Right cardiac atrium (tissue), 5 donors: ENCODE measurements around the gene DCAF15. TPM values are rescaled to one million over a fixed set of nuclear protein-coding genes. Genes with fewer than 3 reads are reported as not detected.

Source experiments
- ATAC-seq, 2 donors: fragments of 200-7000 bp; cut with Tn5 transposase; one replicate each; pipeline versions ENCODE4 v1.8.0 to v1.9.1; 2020; ENCODE audit warnings: moderate library complexity in 2 of 2, mild to moderate bottlenecking in 1 of 2
- DNase-seq, 3 donors: peaks; one replicate each; pipeline ENCODE4 v3.0.0-alpha.2; 2020
- H3K27ac ChIP-seq: one replicate; pipeline ENCODE4 v1.5.1; 2013; ENCODE audit warnings: mild to moderate bottlenecking, low read length, control low read depth, moderate library complexity
- H3K27me3 ChIP-seq: one replicate; pipeline ENCODE4 v1.6.1; 2013; ENCODE audit not compliant: control insufficient read depth, insufficient read depth
- H3K4me1 ChIP-seq: one replicate; pipeline ENCODE4 v1.6.1; 2013; ENCODE audit warnings: low read length; ENCODE audit not compliant: control insufficient read depth, insufficient read depth
- H3K4me3 ChIP-seq: one replicate; pipeline ENCODE4 v1.5.1; 2013; ENCODE audit warnings: low read length, control low read depth
- H3K9me3 ChIP-seq: one replicate; pipeline ENCODE4 v1.6.1; 2013; ENCODE audit warnings: low read length; ENCODE audit not compliant: control insufficient read depth
- WGBS: extraction: QIAGEN DNeasy Blood & Tissue Kit; methylation state at CpG from one replicate; pipeline ENCODE4 v1.1.7; 2013; 5-methylcytosine and 5-hydroxymethylcytosine counted together
- intact Hi-C, 4 donors: fragments of 100-400 bp; cut with DNase I; formaldehyde crosslinking; loops; one replicate each; pipeline versions ENCODE4 v1.11.0 to v1.14.0; 2022 to 2023
- polyA plus RNA-seq: library from polyadenylated mRNA; stranded (reverse); fragments of 200-250 nt; gene quantifications from one replicate; pipeline ENCODE4 v1.2.3, GENCODE V29; 2013
- total RNA-seq, 4 donors: library from RNA; stranded (reverse); fragmentation: NEBNext Ultra II Directional; extraction: Animal tissue kit (Norgen Biotek cat#: 25700); gene quantifications; one replicate each; pipeline ENCODE4 v1.2.1, GENCODE V29; 2021
- donor health status: healthy with polysubstance abuse.
- donor health status: DM: no; HTN: yes; CAD: no.
- donor health status: DM: no; HTN: no; CAD: no.
- donor health status: DM: no; HTN: yes; CAD: no; lungs with severe emphysema.
- donor health status: DM: yes; HTN: yes; CAD: no.

DCAF15 gene
- total and polyA plus RNA-seq, 5 donors = 20.3 to 24.1 (median 21.5) TPM

- 100% methylated on average over 1 of the region's 1 CpG for WGBS
- no peaks in the 10 kb centered on the region for H3K27me3 ChIP-seq
- no peak for ATAC-seq
- H3K9me3 ChIP-seq = no peaks in the 10 kb centered on the region
- no peak for DNase-seq
- H3K4me3 ChIP-seq = no peak overlapping the region
- no peak overlapping the region for H3K27ac ChIP-seq
- H3K4me1 ChIP-seq = peaks cover 8% of the 10 kb centered on the region
- intact Hi-C loops = no loop called here
These were observed 46.1 kb downstream of the DCAF15 start for GRCh38 chr19:13998426-13998825.

GRCh38 chr19:13999085-13999484 lies 46.8 kb downstream of the DCAF15 start:
- ATAC-seq (no peak), DNase-seq (no peak)
- WGBS = 98% methylated on average over 3 of the region's 3 CpGs
- no peak overlapping the region for H3K4me3 ChIP-seq
- no peaks in the 10 kb centered on the region for H3K9me3 ChIP-seq
- peaks cover 10% of the 10 kb centered on the region for H3K4me1 ChIP-seq
- no peak overlapping the region for H3K27ac ChIP-seq
- intact Hi-C loops = no loop called here
- H3K27me3 ChIP-seq = no peaks in the 10 kb centered on the region

GRCh38 chr19:14000691-14001375 lies 48.5 kb downstream of the DCAF15 start:
- peak in 1 of 3 donors; percentile 21 for DNase-seq
- H3K9me3 ChIP-seq = no peaks in the 10 kb centered on the region
- H3K27me3 ChIP-seq = no peaks in the 10 kb centered on the region
- H3K27ac ChIP-seq = no peak overlapping the region
- intact Hi-C loops = no loop called here
- WGBS = 80% methylated on average over 13 of the region's 13 CpGs
- H3K4me3 ChIP-seq = no peak overlapping the region
- H3K4me1 ChIP-seq = peaks cover 7% of the 10 kb centered on the region
- no peak for ATAC-seq

GRCh38 chr19:14002571-14003250 lies 50.4 kb downstream of the DCAF15 start:
- 57% methylated on average over 13 of the region's 13 CpGs for WGBS
- H3K4me1 ChIP-seq = peaks cover 7% of the 10 kb centered on the region
- ATAC-seq (no peak), DNase-seq (peak in 1 of 3 donors; percentile 56)
- intact Hi-C loops = no loop called here
- H3K9me3 ChIP-seq = no peaks in the 10 kb centered on the region
- H3K27me3 ChIP-seq = no peaks in the 10 kb centered on the region
- H3K27ac ChIP-seq = peak overlapping the region; percentile 78
- H3K4me3 ChIP-seq = no peak overlapping the region

- DNase-seq (peak in 1 of 3 donors; percentile 27), ATAC-seq (no peak)
- Histone ChIP-seq H3K27ac (peak overlapping the region; percentile 78), H3K4me1 (peaks cover 7% of the 10 kb centered on the region), H3K4me3 (no peak overlapping the region), H3K27me3 (no peaks in the 10 kb centered on the region), H3K9me3 (no peaks in the 10 kb centered on the region)
- 34% methylated on average over 10 of the region's 10 CpGs for WGBS
- intact Hi-C loops = no loop called here
These were observed 51.1 kb downstream of the DCAF15 start for GRCh38 chr19:14003251-14004055.

- peak overlapping the region; percentile 95 for H3K27ac ChIP-seq
- no peaks in the 10 kb centered on the region for H3K27me3 ChIP-seq
- ATAC-seq (no peak), DNase-seq (peak; percentile 71 to 82 (median 78))
- H3K4me3 ChIP-seq = peak overlapping the region; percentile 94
- intact Hi-C loops = no loop called here
- H3K9me3 ChIP-seq = no peaks in the 10 kb centered on the region
- H3K4me1 ChIP-seq = peaks cover 7% of the 10 kb centered on the region
- 18% methylated on average over 14 of the region's 14 CpGs for WGBS
These were observed 52.5 kb downstream of the DCAF15 start for GRCh38 chr19:14004619-14005348.

- H3K27me3 ChIP-seq = no peaks in the 10 kb centered on the region
- H3K9me3 ChIP-seq = no peaks in the 10 kb centered on the region
- H3K4me1 ChIP-seq = peaks cover 7% of the 10 kb centered on the region
- peak overlapping the region; percentile 95 for H3K27ac ChIP-seq
- DNase-seq (peak; percentile 93 to 97 (median 96)), ATAC-seq (peak; percentile 71 to 77)
- peak overlapping the region; percentile 94 for H3K4me3 ChIP-seq
- intact Hi-C loops = no loop called here
- 3% methylated on average over 50 of the region's 50 CpGs for WGBS
These were observed 53.2 kb downstream of the DCAF15 start for GRCh38 chr19:14005349-14006084.

GRCh38 chr19:14006085-14006765 lies 53.9 kb downstream of the DCAF15 start, which contains the start of gene RFX1:
TSS of gene RFX1 (minus strand) at chr19:14006320. CDS start at chr19:13993843, 12,477 bp downstream.
- no peaks in the 10 kb centered on the region for H3K9me3 ChIP-seq
- no peaks in the 10 kb centered on the region for H3K27me3 ChIP-seq
- H3K4me1 ChIP-seq = peaks cover 7% of the 10 kb centered on the region
- under 1% methylated on average over 58 of the region's 58 CpGs for WGBS
- DNase-seq = peak; percentile 100
- intact Hi-C loops = no loop called here
- H3K4me3 ChIP-seq = peak within 1 kb of the TSS; percentile 94
- peak; percentile 92 to 93 for ATAC-seq
- H3K27ac ChIP-seq = peak within 1 kb of the TSS; percentile 99

GRCh38 chr19:14006766-14007562 lies 54.7 kb downstream of the DCAF15 start:
- H3K27me3 ChIP-seq = no peaks in the 10 kb centered on the region
- H3K9me3 ChIP-seq = no peaks in the 10 kb centered on the region
- peak; percentile 65 for ATAC-seq
- H3K27ac ChIP-seq = peak overlapping the region; percentile 99
- peaks cover 7% of the 10 kb centered on the region for H3K4me1 ChIP-seq
- peak overlapping the region; percentile 71 for H3K4me3 ChIP-seq
- WGBS = 6% methylated on average over 56 of the region's 56 CpGs
- DNase-seq = peak; percentile 90 to 96 (median 95)
- intact Hi-C loops = no loop called here
